ENCODE results near the gene TCERG1L.

Gene TCERG1L

DNA sequence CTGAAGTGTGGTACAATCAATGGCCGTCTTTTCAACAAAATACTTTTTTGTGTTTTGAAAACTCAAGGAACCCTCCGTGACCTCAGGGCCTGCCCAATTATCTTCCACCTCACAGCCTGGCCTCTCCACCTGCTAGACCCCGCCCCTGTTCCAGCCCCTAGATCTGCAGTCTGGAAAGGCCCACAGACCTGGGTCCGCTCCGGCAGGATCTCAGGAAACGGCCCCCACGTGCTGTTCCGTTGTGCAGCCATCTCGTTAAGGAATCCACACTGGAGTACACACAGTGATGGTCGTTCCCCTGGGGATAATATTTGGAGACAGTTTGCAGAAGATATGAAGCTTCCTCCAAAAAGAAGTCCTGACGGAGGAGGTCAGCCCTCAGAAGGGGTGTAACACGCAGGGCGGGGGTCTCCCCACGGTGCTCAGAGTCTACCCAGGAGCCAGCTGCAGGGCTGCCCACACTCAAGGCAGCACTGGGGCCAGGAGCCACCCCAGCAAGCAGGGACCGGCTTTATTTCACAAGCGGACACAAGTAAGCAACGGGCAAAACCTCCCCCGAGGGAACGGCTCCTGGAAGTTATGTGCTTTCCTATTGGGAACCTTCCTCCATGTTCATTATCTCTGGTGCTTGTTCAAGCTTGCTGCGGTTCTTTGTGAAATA lies 73.4 kb downstream of the TCERG1L start:
- TF ChIP-seq, protein P1, sequence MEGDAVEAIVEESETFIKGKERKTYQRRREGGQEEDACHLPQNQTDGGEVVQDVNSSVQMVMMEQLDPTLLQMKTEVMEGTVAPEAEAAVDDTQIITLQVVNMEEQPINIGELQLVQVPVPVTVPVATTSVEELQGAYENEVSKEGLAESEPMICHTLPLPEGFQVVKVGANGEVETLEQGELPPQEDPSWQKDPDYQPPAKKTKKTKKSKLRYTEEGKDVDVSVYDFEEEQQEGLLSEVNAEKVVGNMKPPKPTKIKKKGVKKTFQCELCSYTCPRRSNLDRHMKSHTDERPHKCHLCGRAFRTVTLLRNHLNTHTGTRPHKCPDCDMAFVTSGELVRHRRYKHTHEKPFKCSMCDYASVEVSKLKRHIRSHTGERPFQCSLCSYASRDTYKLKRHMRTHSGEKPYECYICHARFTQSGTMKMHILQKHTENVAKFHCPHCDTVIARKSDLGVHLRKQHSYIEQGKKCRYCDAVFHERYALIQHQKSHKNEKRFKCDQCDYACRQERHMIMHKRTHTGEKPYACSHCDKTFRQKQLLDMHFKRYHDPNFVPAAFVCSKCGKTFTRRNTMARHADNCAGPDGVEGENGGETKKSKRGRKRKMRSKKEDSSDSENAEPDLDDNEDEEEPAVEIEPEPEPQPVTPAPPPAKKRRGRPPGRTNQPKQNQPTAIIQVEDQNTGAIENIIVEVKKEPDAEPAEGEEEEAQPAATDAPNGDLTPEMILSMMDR (IDR thresholded peaks at IDR 0.05) = no peak

DNA sequence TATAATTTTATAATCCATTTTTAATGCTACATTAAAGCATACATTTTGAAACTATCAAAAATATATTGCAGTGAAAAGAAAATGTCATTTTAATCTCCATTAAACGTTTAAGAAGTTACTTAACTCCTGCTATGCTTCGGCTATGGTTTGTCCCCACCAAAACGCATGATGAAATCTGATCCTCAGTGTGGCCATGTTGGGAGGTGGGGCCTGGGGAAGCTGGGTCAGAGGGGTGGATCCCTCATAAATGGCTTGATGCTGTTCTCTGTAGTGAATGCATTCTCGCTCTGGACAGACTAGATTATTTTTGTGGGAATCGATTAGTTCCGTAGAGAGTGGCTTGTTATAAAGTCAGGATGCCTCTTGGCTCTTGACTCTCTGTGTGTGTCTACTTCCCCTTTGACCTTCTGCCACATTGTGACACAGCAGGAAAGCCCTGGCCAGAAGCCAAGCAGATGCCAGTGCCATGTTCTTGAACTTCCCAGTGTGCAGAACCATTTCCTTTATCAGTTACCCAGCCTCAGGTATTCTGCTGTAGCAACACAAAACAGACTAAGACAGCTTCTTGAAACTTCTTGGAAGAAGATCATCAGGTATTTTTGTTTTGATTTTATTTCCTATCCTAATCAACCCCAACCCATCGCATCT lies 77.8 kb downstream of the TCERG1L start:
- TF ChIP-seq, protein P1 (IDR thresholded peaks at IDR 0.05) = no peak

DNA sequence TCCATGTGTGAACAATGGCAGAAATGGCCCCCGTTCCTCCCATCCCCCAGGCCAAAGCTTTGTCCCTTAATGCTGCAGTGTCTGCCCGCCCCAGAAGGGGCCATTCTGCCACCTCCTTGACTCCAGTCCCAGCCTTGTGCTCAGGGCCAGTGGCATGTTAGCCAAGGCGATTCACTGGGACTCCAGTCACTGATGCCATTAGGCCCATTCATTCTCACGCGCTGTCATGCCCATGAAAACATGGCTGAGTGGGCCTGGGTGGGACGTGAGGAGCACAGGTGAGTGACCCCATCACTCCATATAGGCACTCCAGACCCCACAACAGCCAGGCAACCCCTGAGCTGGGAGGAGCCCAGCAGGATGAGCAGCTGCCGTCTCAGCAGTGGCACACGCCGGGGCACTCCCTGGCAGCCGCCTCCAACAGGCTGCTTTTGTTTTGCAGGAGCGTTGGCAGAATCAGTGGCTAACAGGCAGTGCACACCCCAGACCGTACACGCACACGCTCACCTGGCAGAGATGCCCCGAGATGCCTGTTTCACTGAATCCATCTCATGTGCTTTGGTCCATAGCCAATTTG lies 79.5 kb downstream of the TCERG1L start:
- TF ChIP-seq, protein P1 (IDR thresholded peaks at IDR 0.05) = no peak

DNA sequence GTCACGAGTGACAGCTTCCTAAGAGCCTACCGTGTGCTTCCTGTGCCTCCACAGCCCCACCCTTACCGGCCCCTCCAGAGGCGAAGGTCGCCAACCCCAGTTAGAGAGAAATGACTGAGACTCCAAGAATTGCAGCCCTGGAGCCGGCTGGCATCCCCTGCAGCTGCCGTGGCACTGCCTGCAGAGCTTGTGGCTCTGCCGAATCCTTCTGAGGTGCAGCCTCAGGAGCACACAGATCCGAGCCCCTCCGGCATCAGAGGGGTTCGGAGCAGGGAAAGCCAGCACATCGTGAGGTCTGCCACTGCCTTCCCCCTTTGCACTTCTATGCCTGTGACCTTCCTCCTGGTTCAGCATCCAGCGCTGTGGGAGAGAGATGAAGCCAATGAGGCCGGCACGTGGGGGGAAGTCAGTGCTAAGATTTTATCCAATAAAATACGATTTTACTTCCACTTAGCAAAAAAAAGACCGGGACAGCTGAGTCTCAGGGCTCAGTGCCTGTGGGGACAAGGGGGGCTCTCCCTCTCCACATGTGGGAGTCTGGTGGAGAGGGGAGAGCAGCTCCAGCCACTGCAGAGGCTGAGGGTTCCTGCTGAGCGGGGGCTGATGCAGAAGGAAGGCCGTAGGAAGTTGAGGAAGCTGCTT lies 80.1 kb downstream of the TCERG1L start:
- TF ChIP-seq, protein P1 (IDR thresholded peaks at IDR 0.05) = no peak

DNA sequence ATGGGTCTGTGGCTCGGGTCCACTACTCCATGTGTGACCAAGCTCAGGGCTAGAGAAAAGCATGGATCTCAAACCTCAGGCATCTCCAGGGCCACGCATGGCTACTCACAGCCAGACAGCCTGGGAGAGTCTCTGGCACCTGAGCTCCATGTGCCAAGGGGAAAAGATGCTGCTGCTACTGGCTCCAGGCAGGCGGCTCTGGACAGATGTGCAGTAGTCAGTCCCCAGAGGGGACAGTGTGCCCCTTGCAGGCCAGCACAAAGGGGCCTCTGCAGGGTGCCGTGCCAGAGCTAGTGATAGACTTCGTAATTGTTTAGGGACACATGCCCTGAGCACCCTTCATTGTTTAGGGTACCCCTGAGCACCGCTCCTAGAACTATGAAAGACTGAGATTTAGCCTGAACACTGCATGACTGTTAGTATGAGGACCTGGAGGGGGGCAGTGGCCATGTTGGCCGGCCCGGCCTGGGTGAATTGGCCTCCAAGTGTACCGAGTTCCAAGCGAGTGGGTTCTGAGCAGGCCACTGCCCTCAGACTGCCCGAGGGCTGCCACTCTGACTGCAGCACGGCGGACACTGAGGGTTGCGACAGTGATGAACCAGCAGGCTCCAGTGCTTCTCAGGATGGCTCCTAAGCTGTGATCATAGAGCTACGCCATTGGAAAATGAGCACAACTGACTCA lies 80.7 kb downstream of the TCERG1L start:
- TF ChIP-seq, protein P1 (IDR thresholded peaks at IDR 0.05) = no peak

DNA sequence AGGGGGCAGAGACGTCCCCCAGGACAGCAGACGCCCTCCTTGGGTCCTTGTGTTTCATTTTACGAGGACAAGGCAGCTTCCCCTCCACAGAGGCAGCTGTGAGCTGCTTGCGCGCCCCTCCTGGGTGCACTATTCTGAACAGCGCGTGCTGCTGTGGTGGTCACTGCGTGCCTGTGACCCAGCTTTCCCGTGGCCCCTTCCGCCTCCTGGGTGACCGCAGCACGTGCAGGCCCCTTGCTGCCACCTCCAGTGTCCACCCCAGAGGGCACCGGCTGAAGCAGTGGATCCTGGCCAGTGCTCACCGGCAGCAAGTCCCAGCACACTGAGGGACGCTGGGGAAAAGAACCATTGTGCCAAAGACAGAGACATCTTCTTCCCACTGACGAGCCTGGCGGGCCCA lies 81.4 kb downstream of the TCERG1L start:
- TF ChIP-seq, protein P1 (IDR thresholded peaks at IDR 0.05) = no peak

DNA sequence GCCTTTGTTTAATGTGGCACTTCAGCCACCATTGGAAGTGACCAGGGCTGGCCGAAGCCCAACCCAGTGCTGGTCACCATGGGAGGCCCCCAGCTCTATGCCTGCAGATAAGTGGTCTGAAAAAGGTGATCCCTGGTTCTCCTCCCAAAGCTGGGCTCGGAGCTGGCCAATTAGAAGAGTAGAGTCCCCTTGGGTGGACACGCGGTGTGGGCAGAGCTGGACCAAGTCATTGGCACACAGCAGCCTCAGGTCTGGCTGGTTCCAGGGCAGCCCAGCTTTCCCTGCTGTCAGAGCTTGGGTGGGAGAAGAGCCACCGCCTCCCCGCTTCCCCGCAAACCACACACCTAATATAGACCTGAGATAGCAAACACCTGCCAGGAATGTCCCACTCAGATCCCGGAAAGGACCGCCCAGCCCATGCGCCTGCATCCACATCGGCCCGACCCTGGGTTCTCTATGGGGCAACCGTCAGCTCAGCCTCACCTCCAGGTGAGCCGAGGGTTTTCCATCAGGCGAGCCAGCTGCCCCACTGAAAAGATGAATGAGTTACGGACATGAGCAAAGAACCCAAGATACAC lies 84.3 kb downstream of the TCERG1L start:
- TF ChIP-seq, protein P1 (IDR thresholded peaks at IDR 0.05) = no peak

All from LNCAP (cell line).